Measurements from ENCODE around the gene LEAP2.
"Not testable (repeated sequence)": the region's sequence is repeated elsewhere in the genome, so short reads cannot be mapped to it uniquely, and the experiment has no call there.

The LEAP2 gene

DNA sequence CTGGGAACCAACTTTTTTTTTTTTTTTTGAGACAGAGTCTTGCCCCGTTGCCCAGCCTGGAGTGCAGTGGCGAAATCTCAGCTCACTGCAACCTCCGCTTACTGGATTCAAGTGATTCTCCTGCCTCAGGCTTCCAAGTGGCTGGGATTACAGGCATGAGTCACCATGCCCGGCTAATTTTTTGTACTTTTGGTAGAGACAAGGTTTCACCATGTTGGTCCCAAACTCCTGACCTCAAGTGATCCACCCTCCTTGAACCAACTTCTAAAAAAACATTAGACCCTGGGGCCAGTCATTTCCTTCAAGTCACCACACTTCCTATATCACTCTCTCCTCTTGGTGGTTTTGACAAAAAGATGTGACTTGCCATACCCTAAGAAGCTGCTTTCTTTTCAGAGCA lies 32.2 kb upstream of the LEAP2 start:
- DNase-seq, result no peak

DNA sequence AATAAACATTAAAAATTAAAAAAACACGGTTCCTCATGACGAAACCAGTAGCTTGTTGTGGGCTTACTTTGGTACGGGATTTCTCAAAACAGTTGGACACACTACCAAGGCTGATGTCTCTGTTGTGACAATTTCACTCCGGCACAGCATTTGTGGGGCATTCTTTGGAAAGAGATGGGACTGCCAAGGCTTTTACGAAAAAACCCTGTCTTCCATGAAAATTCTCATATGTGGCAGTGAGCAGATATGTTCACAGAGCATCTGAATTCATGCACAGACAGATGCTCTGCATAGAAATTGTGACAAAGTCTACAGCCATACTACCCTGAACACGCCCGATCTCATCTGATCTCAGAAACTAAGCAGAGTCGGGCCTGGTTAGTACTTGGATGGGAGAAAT lies 25.2 kb upstream of the LEAP2 start:
- no peak for DNase-seq

DNA sequence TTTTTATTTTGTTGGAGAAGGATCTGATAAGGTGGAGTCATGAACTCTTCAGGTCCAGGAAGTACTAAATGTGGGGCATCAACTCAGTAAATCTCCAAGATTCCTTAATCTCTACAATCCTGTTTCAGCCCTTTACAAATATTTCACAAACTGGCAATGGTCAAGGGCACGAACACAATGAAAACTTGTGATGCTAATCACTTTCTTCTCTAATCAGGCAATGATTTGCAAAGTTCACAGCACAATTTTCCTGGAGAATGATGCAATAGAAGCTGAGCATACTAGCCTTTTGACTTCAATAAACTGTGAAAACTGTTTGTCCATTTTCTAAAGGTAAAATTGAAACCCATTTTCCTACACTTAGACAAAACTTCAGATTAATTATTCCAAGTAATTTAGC lies 24.1 kb upstream of the LEAP2 start:
- no peak for DNase-seq

DNA sequence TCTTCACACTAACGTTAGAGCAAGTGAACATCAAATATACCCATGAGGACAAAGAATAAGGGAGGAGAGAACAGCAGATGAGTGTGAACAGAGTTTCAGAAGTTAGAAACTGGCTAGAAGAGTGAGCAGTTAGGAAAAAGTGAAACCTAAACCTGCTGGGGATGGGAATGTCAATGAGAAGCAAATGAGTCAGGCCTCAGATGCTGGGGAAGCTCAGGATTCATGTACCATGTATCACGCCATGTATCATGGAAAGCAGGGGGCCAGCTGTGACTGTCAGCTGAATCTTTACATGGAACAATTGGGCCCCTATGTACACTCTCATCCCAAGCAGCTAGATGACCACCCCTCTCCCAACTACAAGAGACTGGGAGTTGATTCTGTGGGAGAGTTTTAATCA lies 23.4 kb upstream of the LEAP2 start:
- no peak for DNase-seq

DNA sequence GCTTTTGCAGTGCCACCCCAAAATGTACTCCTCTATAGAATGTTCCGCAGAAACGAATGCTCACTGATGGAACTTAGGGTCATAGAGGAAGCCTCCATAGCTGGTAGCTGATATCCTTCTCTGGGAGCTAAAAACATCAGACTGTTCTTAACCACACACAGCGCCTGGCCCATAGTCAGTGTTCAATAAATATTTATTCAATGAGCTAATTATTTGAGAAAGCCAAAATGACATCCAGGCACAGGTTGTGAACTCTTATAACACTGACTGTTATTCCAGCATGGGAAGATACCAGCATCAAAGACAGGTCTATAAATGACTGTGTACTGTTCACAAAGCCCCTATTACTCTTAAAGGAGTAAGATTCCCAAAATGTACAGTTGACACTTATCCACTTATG lies 20.1 kb upstream of the LEAP2 start:
- no peak for DNase-seq

DNA sequence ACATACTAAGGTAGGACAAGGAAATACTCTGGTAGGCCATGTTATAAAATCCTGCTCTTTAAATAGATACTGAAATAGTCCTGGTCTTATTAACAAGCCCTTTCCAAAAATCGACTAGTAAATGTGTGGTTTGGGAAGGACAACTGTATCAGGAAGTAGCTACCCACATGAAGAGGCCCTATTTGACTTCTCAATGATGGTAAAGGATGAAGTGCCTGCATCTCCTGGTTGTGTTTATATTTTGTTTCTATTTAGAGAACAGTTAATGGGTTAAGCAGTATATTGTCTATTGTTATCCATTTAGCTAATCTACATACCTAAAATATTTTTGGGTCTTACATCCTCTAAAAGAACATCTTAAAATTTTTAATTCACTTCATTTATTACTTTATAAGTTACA lies 19.7 kb upstream of the LEAP2 start:
- no peak for DNase-seq

DNA sequence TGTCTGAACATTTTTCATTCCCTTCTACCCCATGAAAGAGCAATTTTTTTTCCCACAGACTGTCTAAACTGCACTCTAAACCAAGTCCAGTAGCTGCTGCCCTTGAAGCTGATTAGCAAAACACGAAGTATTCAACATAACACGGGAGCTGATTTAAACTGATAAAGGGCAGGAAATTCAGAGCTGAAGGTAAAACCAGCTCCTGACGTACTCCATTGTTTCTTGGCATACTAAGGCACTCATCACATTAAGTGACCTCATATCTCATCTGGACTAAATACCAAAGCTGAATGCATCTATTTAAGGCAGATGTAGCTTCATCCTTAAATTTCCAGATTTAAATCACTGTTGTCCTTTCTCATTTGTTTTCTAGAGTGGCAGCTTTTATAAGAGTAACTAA lies 19.2 kb upstream of the LEAP2 start:
- no peak for DNase-seq

DNA sequence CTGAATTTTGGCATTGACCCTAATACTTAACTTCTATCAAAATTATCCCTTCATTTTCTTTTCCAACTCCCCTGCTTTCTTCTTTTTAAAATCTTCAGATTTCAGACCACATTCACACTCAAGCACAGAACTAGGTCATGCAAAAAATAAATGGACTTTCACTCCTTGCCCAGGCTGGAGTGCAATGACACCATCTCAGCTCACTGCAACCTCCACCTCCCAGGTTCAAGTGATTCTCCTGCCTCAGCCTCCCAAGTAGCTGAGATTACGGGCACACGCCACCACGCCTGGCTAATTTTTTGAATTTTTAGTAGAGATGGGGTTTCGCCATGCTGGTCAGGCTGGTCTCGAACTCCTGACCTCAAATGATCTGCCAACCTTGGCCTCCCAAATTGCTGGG lies 18.5 kb upstream of the LEAP2 start:
- not testable (repeated sequence) for DNase-seq

DNA sequence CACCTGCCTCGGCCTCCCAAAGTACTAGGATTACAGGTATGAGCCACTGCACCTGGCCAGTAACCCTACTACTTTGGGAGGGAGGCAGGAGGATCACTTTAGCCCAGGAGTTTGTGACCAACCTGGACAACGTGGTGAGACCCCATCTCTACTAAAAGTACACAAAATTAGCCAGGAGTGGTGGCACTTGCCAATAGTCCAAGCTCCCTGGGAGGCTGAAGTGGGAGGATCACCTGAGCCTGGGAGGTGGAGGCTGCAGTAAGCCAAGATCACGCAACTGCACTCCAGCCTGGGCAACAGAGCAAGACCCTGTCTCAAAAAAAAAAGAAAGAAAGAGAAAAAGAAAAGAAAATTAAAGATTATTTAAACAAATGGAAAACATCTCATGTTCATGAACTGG lies 17.5 kb upstream of the LEAP2 start:
- DNase-seq, result no peak

DNA sequence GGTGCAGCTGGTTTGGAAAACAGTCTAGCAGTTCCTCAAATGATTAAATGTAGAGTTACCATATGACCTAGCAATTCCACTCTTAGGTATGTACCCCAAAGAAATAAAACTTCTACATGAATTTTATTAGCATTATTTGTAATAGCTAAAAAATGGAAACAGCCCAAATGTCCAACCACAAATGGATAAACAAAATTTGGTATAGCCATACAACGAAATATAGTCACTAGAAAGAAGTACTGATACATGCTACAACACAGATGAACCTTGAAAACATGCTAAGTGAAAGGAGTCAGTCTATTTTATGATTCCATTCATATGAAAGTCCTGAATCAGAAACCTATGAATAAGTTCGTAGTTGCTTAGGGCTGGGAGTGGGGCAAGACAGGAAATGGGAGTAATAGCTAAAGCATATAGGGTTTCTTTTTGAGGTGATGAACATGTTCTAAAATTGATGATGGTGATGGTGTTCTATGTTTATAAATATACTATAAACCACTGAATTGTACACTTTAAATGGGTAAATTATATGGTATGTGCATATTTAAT lies 13.5 kb upstream of the LEAP2 start:
- DNase-seq, result no peak

DNA sequence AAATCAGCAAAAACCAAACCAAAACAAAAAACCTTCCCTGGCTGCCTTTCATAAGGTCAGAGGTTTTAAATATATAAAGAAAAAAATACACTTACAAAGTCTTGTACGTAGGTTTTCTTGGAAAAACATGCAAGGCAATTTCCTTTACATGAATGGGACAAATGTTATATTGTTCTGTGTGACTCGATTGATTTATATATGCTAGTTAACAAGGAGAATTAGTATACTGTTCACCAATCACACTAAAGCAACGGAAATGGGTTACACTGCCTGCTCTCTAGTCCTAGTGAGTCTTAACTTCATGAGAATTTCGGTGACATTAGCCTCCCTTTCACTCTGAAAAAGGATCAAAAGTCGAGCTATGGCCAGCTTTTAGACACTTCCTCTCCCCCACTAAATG lies 12.7 kb upstream of the LEAP2 start:
- no peak for DNase-seq

DNA sequence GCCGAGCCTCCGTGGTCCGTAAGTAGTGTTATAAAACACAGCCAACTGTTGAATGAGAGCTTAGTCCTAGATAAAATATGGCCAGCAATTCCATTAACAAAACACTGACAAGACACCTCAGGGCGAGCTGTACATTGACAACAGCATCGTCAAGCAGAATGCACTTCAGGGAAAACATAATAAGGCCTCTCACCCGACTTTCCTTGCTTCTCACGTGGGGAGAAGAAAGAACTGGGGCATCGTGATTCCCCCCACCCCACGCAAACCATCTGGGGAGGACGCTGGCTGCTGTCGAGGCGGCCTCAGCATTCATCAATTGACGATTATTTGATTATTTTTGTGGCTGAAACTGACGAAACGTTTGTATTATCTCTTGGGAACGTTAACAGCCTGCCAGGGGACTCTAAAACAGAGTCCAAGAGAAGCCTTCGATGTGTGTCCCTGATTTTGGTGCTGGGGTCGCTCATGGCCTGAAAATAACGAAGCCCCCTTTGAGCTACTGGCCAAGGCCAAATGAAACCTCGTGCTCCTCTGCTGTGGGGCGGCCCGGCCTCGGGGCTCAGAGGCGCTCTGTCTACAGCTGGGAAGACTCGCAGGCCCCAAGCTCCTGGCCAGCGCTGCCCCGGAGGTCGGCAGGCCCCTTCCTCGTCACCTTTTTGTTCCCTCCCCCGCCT lies 7.7 kb upstream of the LEAP2 start:
- DNase-seq, result no peak

DNA sequence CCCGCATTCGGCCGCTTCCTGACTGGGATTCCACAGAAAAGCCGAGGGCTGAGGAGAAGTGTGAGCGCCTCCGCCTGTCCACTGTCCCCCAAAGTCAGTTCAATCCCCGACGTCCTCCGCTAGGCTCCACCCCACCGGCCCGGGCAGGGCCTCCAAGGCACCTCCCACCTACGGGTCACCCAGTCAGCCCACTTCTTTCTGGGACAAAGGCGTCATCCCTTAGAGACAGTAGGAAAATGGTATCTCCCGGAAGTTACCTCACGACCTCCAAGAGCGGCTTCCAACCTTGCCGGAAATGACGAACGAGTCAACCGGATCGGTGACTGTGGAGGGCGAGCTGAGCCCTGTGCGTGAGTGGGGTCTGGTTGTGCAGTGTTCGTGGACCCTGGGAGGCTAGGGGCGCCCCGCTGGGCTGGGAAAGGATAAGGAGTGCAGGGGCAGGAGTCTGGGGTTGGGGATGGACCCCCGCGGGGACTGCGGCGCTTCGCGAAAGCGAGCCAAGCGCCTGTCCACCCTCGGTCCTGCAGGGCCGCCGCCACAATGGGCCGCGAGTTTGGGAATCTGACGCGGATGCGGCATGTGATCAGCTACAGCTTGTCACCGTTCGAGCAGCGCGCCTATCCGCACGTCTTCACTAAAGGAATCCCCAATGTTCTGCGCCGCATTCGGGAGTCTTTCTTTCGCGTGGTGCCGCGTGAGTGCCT lies 7.0 kb upstream of the LEAP2 start, which contains the start of the genes GDF9 and UQCRQ:
TSS of gene GDF9 (minus strand) at position 128 of the 704 bp plus-strand sequence. CDS start 1,936 bp downstream, outside the sequence.
TSS of gene UQCRQ (plus strand) at position 301 of the 704 bp plus-strand sequence. CDS start at position 541, 240 bp downstream.
- DNase-seq, result peak; percentile 98

DNA sequence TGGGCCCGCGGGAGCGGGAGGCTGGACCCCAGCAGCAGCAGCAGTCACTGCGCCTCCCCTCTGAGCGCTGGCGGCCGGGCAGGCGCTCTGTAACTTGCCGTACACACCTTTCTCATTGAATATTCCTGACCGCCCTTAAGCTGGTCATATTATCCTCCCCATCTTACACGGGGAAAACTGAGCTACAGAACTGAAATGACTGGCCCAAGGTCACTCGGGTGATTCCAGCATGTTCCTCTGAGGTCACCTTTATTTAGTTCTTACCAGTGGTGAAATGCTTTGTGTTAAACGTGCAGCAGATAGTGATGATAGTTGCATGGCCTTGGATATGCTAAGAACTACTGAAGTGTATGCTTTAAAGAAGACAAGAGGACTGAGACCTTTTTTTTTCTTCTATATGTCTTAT lies 6.4 kb upstream of the LEAP2 start:
- no peak for DNase-seq

DNA sequence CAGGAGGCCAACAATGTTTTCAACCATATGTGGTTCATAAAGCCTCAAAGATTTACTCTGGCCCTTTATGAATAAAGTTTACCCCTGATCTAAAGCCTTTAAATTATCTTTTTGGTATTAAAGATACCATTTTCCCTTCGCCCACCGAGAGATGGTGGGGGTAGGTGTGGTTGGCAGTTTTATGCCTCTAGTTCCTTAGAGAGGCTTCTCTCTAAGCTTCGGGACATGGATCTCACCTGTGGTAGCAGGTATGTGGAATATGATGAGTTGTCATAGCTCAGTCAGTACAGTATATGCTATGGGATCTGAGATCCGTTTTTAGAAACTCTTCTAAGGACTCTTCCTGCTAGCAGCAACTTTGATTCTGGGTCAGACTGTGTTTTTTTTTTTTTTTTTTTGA lies 4.7 kb upstream of the LEAP2 start:
- DNase-seq, result no peak

DNA sequence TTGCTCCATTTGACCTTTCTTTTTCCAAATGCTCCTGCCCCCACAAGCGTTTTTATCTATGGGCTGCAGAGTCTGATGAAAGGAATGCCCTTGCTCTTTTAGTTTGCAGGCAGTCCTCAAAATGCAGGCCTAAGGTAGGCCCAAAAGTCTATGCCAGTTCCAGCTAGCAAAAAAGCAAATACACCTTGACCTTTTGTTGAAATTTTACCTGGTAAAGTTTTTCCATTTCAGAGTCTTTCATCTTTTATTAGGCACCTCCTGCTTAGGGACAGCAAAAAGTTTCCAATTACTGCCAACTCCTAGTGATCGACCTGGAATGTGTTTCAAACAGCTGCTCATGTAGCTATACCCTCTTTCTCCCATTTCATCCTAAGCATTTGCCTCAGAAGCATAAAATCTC lies 2.7 kb upstream of the LEAP2 start:
- DNase-seq, result no peak

DNA sequence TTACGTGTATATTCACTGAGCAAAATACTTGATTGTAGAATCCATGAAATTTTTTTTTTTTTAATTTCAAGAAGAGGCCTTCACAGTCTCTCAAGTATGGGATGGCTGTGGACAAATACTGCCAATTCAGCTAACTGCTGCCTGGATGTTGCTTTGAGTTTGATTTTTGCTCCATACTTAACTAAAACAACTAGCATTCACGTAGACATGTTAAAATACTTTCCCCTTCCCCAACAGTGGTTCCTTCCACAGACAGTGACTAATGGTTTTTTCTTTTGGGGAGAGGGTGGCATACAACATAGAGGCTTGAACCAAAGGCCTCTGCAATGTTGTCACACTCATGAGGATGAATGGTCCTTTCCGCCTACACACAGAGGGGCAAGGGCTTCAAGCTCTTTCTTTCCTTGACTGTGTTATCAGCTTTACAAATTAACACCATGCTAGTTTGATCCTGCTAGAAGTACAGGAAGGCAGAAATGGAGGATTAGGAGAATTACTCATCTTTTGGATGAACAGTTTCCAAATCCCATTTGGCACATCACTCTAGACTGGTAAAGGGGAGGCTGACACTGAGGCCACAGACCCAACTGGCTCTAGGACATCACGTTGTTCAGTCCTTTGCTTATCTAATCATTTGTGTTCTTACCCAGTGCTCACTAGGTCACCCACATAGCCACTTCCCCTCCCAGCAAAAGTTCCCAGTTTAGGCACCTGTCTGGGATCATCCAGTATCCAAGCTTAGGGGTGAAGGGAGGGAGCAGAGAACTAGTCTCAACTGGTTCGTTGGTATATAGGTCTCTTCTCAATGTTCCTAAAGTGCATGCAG lies 1.8 kb upstream of the LEAP2 start:
- no peak for DNase-seq

DNA sequence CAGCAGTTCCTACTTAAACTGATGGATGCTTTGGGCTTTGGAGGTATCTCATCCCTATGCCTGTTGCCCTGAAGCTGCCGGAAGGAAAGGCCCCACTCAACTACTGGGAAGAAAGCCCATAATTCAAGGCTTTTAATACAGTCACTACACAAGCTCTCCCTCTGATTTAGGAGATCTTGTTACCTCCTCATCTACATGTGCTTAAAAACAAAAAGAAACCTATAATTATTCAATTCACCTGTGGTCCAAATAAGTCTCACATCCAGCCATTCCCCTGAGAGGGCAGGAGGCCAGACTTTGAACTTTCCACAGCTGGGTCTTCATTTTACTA lies 715 bp upstream of the LEAP2 start:
- DNase-seq, result no peak

DNA sequence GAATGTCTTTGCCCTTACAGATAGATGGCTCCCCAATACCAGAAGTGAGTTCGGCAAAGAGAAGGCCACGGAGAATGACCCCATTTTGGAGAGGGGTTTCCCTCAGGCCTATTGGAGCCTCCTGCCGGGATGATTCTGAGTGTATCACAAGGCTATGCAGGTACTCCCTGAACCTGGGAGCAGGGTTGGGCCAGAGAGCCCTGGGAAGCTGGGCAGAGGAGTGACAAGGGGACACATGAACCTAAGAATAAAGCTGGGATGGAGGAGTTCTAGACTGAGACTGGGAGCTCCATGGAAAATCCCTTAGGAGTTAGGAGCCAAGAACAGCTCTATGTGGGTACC lies 433 bp downstream of the LEAP2 start:
- no peak for DNase-seq

DNA sequence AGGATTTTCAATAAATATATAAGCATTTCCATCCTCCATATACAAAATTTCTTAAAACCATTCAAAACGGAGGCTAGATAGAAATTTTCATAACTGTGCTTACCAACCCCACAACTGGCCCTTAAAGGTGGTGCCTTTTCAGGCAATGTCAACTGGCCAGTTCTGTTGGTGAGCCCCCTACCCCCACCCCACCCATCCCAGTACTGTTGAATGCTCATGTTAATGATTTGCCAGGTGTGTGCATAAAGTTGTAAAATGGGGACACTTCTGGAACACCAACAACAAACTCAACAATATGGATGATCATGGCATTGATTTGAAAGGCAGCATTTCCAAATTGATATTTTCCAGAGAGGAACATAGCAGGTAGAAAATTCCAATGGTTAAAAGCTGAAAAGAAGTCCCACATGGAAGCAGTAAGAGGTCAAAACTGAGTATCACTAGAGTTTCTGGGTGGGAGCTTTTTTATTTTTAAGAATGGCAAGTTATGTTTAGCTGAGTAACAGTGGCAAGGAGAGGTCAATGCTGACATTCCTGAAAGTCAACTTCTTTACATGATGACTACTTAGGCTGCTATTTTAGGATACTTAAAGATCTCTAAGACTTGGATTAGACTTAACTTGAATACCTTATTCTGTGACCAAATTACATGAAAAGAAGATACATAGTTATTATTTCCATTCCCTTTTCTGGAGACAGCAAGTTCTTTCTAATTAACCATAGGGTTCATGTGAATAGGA lies 2.7 kb downstream of the LEAP2 start:
- DNase-seq, result no peak

DNA sequence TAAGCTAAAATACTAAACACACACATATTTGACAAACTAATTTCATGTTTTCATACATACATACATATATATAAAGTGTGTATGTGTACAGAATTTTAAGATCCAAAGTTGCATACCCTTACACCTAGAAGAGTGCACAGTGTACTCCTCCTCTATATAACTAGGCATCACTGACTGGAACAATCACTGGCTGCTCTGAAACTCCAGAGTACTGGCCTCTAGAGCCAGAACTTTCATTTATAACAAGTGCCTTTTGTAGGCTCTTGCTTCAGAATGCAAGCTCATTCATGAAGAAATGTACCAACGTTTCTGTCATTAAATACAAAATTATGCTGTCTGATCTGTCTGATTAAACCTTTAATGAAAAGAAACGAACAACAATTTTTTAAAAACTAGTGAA lies 4.0 kb downstream of the LEAP2 start:
- no peak for DNase-seq

DNA sequence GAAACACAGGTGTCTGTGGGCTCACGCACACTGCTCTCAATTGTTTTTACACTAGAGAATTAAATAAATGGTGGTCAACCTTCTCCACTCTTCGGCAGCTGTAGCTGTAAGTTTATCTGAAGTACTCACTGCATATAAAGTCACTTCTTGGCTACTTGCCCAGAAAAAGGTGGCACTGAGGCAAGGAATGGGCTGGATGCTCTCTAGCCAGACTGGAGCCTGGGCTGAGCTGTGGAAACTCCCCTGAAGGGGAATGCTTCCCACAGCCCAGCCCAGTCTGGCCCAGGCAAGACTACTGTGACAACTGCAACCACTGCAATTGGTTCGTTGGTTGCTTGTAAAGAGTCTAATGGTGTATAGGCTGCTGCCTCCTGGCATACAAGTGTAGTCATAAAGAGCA lies 4.5 kb downstream of the LEAP2 start:
- DNase-seq, result no peak

DNA sequence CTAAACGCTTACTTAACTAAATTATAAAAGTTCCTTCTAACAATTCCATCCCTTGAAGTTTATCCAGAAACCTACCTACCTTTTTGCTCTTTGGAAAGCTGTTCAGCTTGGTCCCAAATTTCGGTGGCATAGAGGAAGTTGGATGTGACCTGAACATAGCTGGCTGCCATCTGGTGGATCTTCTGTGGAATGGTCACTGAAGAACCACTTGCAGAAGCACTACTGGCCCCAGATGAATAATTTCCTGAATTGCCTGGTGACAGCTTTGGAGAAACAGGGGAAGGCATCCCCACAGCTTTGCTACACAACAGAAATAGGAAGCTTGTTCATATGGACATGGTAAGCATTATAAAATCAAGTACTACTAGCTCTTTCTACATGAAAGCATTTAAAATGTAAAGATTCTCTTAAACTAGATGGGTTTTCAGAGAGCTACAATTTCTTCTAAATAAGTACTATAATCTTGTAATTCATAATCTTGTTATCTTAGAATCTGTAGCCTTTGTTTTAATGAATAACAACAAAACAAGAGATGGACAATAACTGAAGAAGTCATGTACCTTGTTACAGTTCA lies 9.9 kb downstream of the LEAP2 start:
- peak; percentile 52 for DNase-seq
